GM19025 (cell line): ENCODE measurements around the gene MAN2B2.
"Not testable (repeated sequence)": the region's sequence is repeated elsewhere in the genome, so short reads cannot be mapped to it uniquely, and the experiment has no call there.

Experiments
- ATAC-seq: cut with Tn5 transposase; IDR thresholded peaks from one replicate; pipeline ENCODE4 v1.9.1; 2021; ENCODE audit warnings: mild to moderate bottlenecking, low read depth, moderate library complexity; ENCODE audit not compliant: unreplicated experiment

Gene MAN2B2

DNA sequence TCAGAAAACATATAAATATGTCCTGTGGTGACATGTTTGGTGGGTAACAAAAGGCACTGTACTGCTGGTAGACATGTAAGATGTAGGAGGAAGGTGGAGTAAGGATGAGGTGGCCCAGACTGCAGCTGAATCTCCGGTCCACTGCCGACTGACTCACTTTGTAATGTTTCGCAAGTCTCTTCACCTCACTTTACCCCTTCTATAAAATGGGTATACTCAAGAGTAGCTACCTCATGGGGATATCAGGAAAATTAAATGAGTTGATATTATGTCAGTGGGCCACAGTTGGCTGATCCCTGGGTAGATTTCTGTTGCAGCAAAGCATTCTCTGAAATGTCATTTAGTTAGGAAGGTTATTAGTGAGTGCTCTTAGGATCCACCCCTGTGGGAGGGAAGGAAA lies 87.6 kb downstream of the MAN2B2 start:
- ATAC-seq: no peak

DNA sequence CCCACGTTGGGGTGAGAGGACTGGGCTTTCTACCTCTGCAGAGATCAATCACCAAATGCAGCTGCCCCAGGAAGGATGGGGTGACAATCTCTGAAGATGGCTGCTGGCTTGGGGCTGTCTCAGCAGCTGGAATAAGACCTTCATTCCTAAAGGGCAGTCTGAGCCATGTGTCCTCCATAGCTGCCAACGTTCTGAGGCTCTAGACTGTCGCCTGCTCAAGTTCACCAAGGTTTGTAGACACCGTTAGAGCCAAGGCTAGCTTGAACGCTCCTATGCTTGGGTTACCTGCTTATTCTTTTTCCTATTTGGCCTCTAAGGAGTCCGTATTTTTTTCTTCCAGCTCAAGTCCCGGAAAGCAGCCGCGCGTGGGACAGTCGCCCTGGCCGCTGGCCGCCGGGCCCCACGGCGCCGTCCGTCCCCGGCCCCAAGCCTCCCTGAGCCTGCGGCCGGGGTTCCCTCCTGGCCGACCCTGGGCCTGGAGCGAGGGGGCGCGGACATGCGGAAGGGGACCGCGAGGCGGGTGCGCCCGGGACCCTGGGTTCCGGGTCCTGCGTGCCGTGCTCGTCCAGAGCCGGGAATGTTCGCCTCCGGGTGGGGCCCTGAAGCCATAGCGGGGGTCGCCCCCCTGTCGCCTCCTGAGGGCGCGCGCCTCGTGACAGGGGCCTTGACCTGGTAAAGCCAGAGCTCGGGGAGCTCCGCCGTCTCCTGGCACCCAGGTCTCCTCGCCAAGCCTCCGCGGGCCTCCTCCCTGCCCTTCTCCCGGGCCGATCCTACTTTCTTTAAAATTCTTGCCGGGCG lies 88.8 kb downstream of the MAN2B2 start:
- ATAC-seq: no peak

GRCh38 chr4:6665320-6665654 lies 90.3 kb downstream of the MAN2B2 start:
- no peak for ATAC-seq

DNA sequence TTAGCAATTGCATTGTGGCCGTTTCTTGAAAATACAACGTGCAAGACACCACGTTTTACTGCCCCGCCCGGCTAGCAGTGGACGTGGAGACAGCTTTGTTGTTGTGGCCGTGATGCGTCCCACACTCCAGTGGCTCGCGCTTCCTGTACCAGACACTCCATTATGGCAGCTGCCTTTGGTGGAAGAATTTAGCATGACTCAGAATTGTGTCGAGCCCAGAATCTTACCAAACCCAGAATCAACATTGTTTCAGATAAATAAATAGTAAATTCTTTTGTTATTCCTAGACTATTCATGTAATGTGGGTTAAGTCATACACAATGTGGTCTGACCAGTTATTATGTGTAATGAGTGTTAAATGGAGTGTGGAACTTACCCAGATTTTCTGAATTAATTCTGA lies 93.4 kb downstream of the MAN2B2 start:
- no peak for ATAC-seq

- no peak for ATAC-seq
Measured at GRCh38 chr4:6671648-6672047, 96.7 kb downstream of the MAN2B2 start.

GRCh38 chr4:6672131-6672530 lies 97.1 kb downstream of the MAN2B2 start:
- ATAC-seq: no peak

DNA sequence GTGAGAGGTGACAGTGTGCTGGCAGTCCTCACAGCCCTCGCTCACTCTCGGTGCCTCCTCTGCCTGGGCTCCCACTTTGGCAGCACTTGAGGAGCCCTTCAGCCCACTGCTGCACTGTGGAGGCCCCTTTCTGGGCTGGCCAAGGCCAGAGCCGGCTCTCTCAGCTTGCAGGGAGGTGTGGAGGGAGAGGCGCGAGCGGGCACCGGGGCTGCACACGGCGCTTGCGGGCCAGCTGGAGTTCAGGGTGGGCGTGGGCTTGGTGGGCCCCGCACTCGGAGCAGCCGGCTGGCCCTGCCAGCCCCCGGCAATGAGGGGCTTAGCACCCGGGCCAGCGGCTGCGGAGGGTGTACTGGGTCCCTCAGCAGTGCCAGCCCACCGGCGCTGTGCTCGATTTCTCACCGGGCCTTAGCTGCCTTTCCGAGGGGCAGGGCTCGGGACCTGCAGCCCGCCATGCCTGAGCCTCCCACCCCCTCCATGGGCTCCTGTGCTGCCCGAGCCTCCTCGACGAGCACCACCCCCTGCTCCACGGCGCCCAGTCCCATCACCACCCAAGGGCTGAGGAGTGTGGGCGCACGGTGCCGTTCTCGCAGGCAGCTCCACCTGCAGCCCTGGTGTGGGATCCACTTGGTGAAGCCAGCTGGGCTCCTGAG lies 97.7 kb downstream of the MAN2B2 start:
- not testable (repeated sequence) for ATAC-seq
